Stimulated activated naive CD8-positive, alpha-beta T cell treated with anti-CD3 and anti-CD28 coated beads, Interleukin-15, Interleukin-2, amounts not matched to agents 100 U/mL and 50 U/mL, for 24 hours (primary cell): ENCODE results near the gene PALLD.

Source experiments
- ATAC-seq: fragments of 150-1000 bp; cut with Tn5 transposase; one replicate; pipeline ENCODE4 v1.10.0; 2021
- DNase-seq: peaks from one replicate; pipeline ENCODE4 v3.0.0; 2021

Gene PALLD

GRCh38 chr4:168623011-168623410 is 126.2 kb downstream of the PALLD start:
- DNase-seq (no peak), ATAC-seq (no peak)

DNA sequence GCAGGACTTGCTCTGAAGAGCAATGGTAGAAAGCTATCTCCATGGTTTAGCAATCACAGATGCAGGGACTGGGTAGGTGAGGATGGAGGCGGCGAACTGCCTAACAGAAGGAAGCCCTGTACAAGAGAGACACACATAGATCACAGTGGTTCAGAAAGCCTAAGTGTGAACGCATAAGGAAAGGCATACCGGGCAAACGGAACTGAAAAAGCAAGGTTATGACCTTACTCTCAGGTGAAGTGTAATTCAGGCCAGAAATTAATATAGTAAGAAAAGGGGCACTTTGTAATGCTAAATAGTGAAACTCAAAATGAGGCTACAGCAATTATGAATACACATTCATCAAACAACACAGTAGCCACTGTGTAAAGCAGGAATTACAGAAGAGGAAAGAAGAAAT is 126.6 kb downstream of the PALLD start:
- ATAC-seq (no peak), DNase-seq (no peak)

DNA sequence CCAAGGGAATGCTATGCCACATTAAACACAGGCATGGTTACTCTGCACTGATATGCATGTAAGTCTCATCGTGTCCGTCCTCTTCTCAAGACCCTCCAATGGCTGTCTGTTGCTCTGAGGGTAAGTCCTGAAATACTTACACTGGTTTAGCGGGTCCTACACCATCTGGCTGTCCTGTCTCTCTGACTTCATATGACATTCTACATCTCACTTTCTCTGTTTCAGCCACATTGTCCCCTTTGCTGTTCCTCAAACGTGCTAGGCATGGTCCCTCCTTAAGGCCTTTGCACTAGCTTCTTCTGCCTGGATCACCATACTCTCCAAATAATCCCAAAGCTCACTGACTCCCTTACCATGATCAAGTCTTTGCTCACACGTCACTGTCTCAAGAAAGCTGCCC is 131.4 kb downstream of the PALLD start:
- no peak for DNase-seq
- no peak for ATAC-seq

GRCh38 chr4:168629566-168629965 is 132.7 kb downstream of the PALLD start:
- no peak for DNase-seq
- ATAC-seq: no peak

GRCh38 chr4:168630445-168631187 is 133.8 kb downstream of the PALLD start:
- DNase-seq (no peak), ATAC-seq (no peak)

DNA sequence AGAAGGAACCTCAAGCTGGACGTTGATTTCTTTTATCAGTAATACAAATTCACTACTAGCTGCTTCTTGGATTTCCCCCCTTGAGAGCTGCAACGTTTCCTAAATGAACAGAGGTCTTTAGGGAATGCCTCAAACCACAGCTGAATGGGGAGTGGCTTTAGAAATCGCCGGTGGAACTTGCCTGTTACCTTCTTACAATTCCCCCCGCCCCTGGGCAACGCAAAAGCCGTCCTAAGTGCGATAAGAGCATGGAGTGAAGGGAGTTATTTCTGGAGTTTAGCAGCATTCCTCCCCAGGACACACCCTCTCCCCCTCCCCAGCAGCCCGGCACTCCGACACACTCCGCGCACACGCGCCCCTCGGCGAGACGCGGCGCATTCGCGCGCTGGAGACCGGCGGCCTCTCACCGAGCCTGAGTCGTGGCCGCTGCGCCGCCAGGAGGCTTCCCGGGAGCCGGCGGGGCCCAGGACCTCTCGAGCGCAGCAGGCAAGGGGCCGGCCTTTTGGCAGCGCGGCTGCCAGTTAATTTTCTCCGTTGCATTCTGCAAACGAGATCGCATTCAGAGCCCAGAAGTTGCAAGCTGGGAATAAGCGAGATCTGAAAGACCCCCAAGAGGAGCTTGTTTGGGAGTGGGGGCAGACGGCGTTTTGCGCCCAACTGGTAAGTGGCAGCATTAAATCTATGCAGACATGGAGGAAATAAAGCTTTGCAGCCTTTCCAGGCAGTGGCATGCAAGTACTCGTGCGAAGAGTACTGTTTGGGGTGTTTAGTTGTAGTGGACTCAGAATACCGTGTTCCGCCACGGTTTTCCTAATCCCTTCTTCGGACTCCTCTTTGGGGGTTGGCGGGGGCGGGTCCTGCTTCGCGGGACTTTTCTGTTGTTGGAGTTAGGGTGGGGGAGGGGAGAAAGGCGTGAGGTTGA is 134.7 kb downstream of the PALLD start:
- DNase-seq (peak; percentile 32), ATAC-seq (peak; percentile 52)

DNA sequence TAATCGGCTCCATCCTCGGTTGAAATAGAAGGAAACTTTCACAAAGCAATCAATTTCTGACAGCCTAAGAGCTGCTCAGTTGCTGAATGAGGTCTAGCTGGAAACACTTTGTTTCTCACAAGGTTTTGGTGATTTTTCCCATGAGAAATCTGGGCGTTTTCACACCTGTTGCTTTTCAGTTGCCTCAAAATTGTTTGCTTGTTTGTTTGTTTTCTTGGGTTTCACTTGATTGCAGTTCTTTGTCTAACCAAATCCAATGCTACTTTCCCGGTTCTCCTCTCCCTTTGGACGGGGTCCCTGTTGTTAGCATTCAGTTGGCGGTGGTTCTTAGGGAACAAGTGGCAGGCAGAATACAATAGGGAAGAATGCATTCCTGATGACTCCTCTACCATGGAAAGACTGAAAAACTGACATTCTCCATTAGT is 135.5 kb downstream of the PALLD start:
- DNase-seq: no peak

DNA sequence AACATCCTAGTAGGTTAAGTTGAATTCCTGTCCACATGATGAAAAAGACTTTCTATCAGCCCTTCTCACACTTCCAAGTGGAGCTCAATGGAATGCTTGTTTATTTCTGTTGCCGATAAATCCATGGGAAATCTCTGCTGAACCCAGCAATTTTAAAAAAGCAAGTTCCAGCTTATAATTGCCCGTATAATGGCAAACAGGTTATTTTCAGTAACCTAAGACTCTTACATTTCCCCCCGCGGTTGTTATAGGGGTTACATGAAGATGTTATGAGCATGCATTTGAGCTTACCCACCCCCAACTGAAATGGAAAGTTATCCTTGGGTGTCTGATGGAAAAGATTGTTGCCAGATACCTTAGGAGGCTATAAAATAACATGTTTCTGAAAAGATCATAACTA is 136.2 kb downstream of the PALLD start:
- ATAC-seq: no peak

More for the DNA sequence above, 135.5 kb downstream of the PALLD start:
- ATAC-seq: no peak

DNA sequence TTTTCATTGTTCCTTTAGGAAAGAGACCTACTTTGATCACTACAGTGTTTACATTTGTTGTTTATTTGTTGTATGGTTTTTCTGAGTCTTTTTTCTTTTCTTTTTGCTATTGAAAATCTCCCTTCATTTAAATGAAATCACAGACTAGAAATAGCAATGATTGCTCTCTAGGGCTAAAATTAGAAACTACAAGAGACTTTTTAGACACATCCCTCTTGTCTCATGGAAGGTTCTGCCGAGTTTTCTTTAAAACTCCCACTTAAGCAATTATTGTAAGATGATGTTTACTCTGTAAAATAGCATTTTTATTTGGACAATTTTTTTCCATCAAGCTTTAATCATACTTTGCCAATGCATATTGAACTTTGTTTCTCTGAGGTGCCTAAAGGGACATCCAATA is 136.6 kb downstream of the PALLD start:
- DNase-seq (no peak), ATAC-seq (no peak)

More for the DNA sequence above, 136.2 kb downstream of the PALLD start:
- DNase-seq: no peak

GRCh38 chr4:168634276-168634802 is 137.5 kb downstream of the PALLD start:
- ATAC-seq (peak; percentile 16), DNase-seq (no peak)

- ATAC-seq: no peak
- no peak for DNase-seq
Observed at GRCh38 chr4:168636040-168636439, 139.2 kb downstream of the PALLD start.

- DNase-seq: no peak
- ATAC-seq: no peak
Observed at GRCh38 chr4:168636506-168637196, 139.8 kb downstream of the PALLD start.

DNA sequence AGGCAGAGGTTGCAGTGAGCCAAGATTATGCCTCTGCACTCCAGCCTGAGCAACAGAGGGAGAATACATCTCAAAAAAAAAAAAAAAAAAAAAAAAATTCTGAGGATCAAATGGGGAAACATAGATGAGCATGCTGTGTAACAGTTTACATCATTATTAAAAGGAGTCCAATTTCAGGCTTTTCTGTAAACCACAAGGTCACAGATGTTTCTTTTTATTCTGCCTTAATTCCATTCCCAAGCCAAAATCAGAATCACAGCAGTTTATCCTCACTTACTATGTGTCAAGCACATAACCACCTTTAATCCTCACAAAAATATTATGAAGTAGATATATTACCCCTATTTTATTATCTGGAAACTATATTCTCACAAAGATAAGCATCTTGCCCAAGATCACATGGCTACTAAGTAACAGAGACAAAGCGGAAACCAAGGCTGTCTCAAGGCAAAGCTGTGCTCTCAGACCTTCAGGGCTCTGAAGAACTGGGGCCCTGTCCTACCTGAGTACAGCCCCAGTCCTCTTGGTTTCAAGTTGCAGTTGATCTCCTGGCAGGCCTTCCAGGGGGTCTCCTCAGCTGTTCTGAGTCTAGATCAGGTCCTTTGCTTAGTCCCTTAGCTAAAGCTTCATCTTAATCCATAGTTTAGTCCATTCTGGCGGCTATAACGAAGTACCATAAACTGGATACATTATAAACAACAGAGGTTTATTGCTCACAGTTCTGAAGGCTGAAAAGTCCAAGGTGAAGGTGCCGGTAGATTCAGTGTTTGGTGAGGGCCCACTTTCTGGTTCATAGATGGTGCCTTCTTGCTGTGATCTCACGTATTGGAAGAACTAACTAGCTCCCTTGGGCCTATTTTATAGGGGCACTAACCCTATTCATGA is 141.3 kb downstream of the PALLD start:
- ATAC-seq (no peak), DNase-seq (no peak)

- ATAC-seq: no peak
- no peak for DNase-seq
Observed at GRCh38 chr4:168639914-168640313, 143.1 kb downstream of the PALLD start.

DNA sequence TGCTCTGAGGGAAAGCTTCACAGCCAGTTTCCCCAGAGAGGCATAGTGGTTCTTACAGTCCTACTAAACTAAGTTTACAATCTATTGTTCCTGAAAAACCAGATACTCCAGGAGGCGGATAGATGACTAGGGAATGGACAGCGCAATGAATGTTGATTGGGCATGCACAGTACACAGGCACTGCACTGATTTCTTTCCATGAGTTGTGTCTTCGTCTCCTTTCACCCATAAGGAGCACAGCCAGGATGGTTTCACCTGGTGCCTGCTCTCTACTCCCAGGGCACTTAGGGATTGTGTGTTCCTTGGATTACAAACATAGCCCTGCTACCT is 144.9 kb downstream of the PALLD start:
- ATAC-seq (no peak), DNase-seq (no peak)

- DNase-seq: no peak
- no peak for ATAC-seq
Observed at GRCh38 chr4:168642591-168642990, 145.7 kb downstream of the PALLD start.

DNA sequence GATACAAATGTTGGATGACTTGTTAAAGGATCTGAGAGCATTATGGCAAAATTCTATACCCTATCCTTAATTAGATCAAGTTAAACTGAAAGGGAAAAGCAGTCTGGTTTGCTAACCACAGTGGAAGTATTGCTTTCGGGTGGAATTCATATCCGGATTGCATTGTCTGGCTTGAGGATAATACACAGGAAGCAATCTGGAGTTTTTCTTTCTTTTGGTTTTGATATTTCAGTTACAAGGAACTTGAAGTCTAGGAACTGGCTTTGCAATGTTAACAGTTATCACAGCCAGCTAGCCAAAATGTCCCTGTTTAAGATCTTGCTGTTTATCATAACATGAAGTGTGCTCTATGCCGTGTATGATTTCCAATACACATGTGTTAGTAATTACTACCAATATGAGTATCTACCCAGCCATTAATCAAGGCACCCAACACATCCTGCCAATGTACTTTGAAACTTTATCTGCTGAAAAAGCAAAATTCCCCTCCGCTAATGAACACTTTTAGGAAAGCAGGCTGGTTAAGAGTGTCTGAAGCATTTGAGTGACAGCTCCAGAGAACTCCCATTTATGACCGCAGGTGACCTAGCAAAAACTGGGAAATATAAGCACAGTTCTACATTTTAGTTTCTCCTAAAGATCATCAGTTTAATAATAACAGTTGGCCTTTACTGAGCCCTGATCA is 146.4 kb downstream of the PALLD start:
- ATAC-seq (no peak), DNase-seq (no peak)

DNA sequence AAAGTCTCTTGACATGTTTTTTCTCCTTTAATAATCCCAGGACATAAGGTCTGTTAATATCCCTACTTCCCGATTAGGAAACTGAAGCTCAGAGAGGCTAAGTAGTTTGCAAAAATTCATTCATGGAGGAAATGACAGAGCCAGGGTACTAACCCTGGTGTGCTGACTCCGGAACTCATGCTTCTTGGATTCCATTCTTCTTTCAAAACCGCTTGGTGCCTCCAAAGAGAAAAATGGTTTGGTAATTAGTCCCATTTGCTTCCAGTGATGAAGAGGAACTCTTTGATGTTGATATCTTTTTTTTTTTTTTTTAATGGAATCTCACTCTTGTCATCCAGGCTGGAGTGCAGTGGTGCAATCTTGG is 146.9 kb downstream of the PALLD start:
- no peak for ATAC-seq
- DNase-seq: no peak

DNA sequence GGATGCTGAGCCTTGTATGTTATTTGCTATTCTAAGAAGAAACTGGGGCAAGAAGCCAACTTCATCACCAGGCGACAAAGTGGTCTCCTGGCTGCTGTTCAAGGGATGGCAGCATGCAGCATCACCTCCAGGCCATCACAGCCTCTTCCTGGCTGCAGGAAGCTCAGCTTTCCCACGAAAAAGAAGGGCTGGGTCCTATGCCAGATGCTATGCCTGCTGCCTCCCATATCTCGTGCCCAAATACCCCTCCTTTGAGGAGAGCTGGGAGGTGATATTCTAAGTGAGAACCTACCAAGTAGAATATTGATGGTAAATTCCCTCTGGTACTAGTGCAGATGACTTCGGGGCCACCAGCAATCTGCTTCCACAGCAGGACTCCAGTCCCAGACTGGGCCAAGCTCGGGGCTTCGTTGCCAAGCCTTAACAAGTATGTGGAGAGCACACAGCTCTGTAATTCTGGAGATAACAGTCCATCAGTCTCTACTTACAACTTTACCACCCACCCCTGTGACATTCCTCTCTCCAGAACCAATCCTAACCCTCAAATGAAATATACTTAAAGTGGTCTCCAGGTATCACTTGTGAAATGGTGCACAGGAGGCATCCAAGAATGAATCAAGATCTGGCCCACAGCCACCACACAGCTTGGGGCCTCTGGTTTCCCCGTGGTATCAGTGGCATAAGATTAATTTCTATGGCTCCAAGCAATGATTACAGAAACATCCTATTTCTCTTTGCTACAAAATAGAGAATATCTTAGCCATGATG is 149.3 kb downstream of the PALLD start:
- no peak for DNase-seq
- no peak for ATAC-seq

GRCh38 chr4:168647646-168648375 is 151.0 kb downstream of the PALLD start:
- DNase-seq (no peak), ATAC-seq (no peak)
